HCT116 (cell line): ENCODE results near the gene CTNNA2.

Experiments used
- CEBPB ChIP-seq: IDR thresholded peaks from 2 replicates; pipeline ENCODE4 v1.6.1; 2012; ENCODE audit warnings: low read depth
- EGR1 ChIP-seq: IDR thresholded peaks from 2 replicates; pipeline ENCODE4 v1.6.1; 2012; ENCODE audit warnings: low read depth
- EZH2 ChIP-seq: fragments of 200-600 bp; sonication (generic); IDR thresholded peaks from 2 replicates; pipeline ENCODE4 v1.6.1; 2017; ENCODE audit warnings: antibody characterized with exemption, mixed run types
- EZH2phosphoT487 ChIP-seq: fragments of 200-600 bp; IDR thresholded peaks from 2 replicates; pipeline ENCODE4 v1.6.1; 2018; ENCODE audit warnings: antibody characterized with exemption, borderline replicate concordance
- FOSL1 ChIP-seq: IDR thresholded peaks from 2 replicates; pipeline ENCODE4 v1.6.1; 2012; ENCODE audit warnings: low read depth
- POLR2A ChIP-seq: IDR thresholded peaks from 2 replicates; pipeline ENCODE4 v1.7.0; 2011; ENCODE audit warnings: borderline replicate concordance; ENCODE audit not compliant: insufficient read depth, insufficient read length; ENCODE audit errors: extremely low read depth
- POLR2AphosphoS5 ChIP-seq: IDR thresholded peaks from 2 replicates; pipeline ENCODE4 v1.6.1; 2011; ENCODE audit warnings: mild to moderate bottlenecking, low read depth, low read length, moderate library complexity
- TCF7L2 ChIP-seq: IDR thresholded peaks from 2 replicates; pipeline ENCODE4 v1.7.0; 2011; ENCODE audit warnings: borderline replicate concordance, inconsistent platforms; ENCODE audit not compliant: insufficient read depth, insufficient read length; ENCODE audit errors: extremely low read depth
- ZFX ChIP-seq: fragments of 450-650 bp; IDR thresholded peaks from 2 replicates; pipeline ENCODE4 v1.6.1; 2017
- TF ChIP-seq, protein P1 (sequence below), 3 experiments: fragments of 200-600 bp in 1 of 3; sonication (generic) in 1 of 3; IDR thresholded peaks in 2 of 3; conservative IDR thresholded peaks in 1 of 3; 2 replicates each; pipeline ENCODE4 v1.5.1; 2012 to 2017; ENCODE audit warnings: low read depth in 2 of 3, low read length in 2 of 3, antibody characterized with exemption in 1 of 3, borderline replicate concordance in 1 of 3, control low read depth in 1 of 3, mild to moderate bottlenecking in 1 of 3, mixed read lengths in 1 of 3, mixed run types in 1 of 3, moderate library complexity in 1 of 3; ENCODE audit not compliant: insufficient read depth in 1 of 3
- TF ChIP-seq, protein P2 (sequence below): IDR thresholded peaks from 2 replicates; pipeline ENCODE4 v1.6.1; 2012; ENCODE audit warnings: low read depth

DNA sequence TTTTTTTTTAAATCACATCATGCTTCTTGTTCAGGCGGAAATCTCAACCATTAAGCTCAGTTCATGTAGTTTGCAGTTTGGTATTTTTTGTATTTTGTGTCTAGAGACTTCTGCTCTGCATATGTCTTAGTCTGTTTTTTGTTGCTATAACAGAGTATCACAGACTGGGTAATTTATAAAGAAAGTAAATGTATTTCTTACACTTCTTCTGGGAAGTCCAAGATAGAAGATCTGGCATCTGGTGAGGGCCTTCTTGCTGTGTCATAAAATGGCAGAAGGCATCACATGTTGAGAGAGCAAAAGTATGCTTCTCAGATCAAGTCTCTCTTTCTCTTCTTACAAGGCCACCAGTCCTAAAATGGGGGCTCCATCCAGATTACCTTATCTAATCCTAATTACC, 208.2 kb downstream of the CTNNA2 start:
- no peak for TF ChIP-seq CEBPB
- TF ChIP-seq FOSL1, result no peak
- TF ChIP-seq EGR1, result no peak
- TF ChIP-seq, protein P1, sequence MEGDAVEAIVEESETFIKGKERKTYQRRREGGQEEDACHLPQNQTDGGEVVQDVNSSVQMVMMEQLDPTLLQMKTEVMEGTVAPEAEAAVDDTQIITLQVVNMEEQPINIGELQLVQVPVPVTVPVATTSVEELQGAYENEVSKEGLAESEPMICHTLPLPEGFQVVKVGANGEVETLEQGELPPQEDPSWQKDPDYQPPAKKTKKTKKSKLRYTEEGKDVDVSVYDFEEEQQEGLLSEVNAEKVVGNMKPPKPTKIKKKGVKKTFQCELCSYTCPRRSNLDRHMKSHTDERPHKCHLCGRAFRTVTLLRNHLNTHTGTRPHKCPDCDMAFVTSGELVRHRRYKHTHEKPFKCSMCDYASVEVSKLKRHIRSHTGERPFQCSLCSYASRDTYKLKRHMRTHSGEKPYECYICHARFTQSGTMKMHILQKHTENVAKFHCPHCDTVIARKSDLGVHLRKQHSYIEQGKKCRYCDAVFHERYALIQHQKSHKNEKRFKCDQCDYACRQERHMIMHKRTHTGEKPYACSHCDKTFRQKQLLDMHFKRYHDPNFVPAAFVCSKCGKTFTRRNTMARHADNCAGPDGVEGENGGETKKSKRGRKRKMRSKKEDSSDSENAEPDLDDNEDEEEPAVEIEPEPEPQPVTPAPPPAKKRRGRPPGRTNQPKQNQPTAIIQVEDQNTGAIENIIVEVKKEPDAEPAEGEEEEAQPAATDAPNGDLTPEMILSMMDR (IDR thresholded peaks at IDR 0.05 in 2 of 3, conservative IDR thresholded peaks at IDR 0.05 in 1 of 3; ENCODE audit: borderline replicate concordance in 1 of 3, insufficient read depth in 1 of 3, low read depth in 2 of 3, low read length in 2 of 3), result no peak
- TF ChIP-seq TCF7L2, result no peak
- TF ChIP-seq POLR2A, result no peak
- no peak for TF ChIP-seq EZH2phosphoT487
- TF ChIP-seq EZH2, result no peak
- no peak for TF ChIP-seq ZFX
- TF ChIP-seq, protein P2, sequence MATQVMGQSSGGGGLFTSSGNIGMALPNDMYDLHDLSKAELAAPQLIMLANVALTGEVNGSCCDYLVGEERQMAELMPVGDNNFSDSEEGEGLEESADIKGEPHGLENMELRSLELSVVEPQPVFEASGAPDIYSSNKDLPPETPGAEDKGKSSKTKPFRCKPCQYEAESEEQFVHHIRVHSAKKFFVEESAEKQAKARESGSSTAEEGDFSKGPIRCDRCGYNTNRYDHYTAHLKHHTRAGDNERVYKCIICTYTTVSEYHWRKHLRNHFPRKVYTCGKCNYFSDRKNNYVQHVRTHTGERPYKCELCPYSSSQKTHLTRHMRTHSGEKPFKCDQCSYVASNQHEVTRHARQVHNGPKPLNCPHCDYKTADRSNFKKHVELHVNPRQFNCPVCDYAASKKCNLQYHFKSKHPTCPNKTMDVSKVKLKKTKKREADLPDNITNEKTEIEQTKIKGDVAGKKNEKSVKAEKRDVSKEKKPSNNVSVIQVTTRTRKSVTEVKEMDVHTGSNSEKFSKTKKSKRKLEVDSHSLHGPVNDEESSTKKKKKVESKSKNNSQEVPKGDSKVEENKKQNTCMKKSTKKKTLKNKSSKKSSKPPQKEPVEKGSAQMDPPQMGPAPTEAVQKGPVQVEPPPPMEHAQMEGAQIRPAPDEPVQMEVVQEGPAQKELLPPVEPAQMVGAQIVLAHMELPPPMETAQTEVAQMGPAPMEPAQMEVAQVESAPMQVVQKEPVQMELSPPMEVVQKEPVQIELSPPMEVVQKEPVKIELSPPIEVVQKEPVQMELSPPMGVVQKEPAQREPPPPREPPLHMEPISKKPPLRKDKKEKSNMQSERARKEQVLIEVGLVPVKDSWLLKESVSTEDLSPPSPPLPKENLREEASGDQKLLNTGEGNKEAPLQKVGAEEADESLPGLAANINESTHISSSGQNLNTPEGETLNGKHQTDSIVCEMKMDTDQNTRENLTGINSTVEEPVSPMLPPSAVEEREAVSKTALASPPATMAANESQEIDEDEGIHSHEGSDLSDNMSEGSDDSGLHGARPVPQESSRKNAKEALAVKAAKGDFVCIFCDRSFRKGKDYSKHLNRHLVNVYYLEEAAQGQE, result no peak
- no peak for TF ChIP-seq POLR2AphosphoS5
